GM18517 (cell line): ENCODE data around the gene KIAA0040.
"Not testable (repeated sequence)": the region's sequence is repeated elsewhere in the genome, so short reads cannot be mapped to it uniquely, and the experiment has no call there.

ENCODE experiments used
- ATAC-seq: cut with Tn5 transposase; IDR thresholded peaks from one replicate; pipeline ENCODE4 v1.9.1; 2021; ENCODE audit warnings: mild to moderate bottlenecking, moderate library complexity; ENCODE audit not compliant: unreplicated experiment

The KIAA0040 gene

GRCh38 chr1:175108331-175108820, 84.2 kb downstream of the KIAA0040 start:
- not testable (repeated sequence) for ATAC-seq
